Ammon's horn (tissue), 1 donor: Measurements from ENCODE around the gene TRIM32.

Experiments used
- DNase-seq: peaks from one replicate; pipeline ENCODE4 v3.0.0-alpha.2; 2016; ENCODE audit warnings: low spot score

The TRIM32 gene

DNA sequence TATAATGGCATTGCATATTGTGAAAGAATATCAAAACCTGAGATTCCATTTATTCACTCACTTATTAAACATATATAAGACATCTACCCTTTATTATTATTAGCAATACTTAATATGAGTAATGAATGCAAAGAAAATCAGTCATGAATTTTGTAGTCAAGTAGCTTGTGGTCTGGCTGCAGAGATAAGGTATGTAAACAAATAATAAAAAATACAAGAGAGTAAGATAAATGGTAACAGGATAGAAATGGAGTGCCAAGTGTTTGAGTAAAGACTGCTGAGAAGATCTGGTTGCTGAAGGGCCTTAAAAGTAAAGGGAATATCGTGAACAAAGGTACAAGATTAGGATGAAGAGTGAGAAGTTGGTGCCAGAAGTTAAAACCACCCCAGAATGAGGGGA, 18.4 kb downstream of the TRIM32 start:
- DNase-seq: no peak

DNA sequence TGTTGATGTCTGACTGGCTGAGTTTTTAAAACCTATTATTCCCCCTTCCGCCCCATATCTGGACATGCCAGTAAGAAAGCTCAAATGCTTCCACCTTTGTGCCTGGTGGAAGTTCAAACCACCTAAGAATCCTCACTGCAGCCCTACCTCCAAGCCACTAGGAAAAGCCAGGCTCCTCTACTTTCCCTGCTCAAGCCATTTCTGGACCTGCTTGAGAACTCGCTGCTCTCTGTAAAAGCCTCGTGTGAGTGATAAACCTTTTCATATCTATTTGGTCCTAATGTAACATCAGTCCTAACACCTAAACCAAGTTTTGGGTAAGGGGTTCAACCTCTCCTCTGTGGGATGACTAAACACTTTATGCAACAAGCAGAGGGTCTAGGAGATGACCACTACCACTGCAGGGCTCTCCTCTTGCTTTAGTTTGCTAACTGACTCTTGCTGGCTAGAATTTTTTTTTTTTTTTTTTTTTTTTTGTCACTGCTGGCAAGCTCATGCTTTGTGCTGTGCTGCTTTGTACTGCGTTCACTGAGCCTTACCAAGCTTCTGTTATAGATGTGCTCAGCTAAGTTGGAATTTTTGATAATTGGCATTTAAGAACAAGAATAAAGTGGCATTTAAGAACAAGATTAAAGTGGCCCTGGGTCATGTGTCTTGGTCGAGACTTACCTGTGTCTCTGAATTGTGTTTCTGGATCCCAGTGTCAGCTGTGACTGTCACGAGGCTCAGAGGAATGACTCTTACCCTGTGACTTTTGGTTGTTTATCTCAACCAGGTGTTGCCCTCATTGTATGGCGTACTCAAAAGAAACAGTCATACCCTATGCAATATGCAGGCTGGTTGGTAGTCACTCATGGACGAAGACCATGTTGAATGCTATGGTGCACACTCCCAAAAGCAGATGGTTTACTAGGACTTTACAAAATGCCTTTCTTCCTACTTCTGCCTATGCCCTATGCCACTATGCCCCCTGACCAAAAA, 19.5 kb downstream of the TRIM32 start:
- no peak for DNase-seq

DNA sequence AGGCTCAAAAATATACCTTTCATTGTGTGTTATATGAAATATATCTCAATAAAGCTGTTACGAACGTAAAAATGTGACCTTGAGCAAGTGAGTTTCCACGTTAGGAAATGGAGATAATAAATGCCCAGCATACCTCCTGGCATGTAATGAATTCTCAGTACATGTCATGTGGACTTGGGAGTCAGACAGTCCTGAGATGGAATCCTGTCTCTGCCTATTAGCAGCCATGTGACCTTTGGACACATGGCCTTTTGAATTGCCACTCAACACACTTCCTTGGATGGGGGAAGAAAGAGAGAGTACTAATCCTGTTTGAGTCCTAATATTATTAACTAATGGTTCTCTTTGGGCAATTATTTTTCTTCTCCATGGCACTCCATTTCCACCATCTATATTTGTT, 25.7 kb downstream of the TRIM32 start:
- DNase-seq: no peak

DNA sequence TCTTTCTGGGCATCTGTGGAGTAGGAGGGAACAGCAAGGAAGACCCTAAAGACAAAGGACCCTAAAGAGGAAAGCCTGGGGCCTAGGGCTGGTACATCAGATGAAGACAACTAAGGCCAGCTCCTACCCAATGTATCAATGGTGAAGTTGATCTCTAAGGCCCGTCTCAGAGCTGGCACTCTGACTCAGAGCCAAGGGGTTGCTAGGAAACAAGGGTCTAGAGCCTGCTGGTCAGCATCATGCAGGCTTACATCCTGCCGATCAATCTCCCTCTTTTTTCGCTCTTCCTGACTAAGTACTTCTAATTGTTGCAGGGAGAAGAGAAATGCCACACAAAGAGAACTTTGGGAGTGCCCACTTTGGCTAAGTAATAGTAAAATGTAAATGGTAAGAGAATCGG, 26.2 kb downstream of the TRIM32 start:
- DNase-seq: no peak

DNA sequence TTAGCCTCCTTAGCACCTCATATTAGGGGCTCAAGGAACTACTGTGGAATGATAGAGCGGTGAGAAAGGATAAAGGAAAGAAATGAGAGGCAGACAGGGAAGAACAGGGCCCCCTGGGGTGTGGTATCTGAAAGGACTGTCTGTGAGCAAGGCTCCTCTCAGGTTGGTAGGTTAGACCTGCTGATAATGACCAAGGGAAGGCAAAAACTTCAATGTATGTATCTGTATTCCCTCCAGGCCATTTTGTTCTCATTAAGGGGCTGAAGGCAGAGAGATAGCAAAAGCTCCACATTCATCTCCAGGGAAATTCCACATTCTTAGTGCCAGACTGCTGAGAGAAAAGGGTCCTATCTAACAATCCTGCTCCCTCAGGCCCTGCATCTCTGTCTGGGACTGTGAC, 28.6 kb downstream of the TRIM32 start:
- no peak for DNase-seq

DNA sequence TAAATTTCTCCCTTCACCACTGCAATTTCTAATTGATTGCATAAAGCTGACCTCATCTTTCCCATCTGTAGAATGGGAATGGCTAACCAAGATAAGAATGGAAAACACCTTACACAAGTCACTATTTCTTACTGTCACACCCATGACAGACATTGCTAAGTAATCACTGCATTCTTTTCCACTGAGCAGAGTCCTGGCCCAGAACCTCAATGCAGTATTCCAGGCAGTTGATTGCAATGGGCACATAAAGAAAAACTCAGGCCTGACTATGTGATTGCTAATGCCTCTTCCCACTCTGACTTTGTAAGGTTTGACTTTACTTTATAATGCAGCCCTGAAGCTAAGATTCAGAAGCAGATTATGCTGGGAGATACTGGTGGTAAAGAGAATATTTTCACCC, 29.3 kb downstream of the TRIM32 start:
- DNase-seq: no peak

DNA sequence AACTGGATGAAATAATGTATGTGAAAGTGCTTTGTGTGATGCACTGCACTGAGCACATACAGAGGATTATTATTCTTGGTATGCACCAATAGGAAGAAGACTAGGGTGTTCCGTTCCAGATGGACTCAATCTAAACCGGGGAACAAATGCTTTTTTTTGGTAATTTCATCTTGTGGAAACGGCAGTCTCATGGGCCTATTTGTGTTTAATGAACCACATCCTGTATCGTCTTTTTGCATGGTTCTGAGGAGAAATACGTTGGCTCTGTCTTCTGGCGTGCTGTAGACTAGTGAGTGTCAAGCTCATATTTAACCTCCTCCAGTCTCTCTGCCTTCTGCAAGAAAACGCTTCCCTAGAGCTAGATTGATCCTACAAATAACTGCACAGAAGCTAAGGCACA, 30.0 kb downstream of the TRIM32 start:
- DNase-seq: no peak

DNA sequence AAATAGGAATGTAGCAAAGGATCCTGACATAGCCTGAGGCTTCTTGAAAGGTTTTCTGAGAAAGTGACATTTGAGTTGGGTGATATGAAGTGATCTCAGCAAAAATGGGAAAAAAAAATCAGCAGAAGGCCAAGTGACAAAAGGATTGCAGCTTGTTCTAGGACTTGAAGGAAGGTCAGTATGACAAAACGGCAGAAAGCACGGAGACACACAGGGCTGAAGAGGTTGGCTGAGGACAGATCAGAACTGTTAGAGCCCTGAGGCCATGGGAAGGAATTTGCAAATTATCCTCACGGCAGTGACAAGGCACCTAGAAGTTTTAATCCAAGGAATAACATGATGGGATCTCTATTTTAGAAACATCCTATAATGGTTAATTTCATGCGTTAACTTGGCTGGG, 31.0 kb downstream of the TRIM32 start:
- DNase-seq: no peak

DNA sequence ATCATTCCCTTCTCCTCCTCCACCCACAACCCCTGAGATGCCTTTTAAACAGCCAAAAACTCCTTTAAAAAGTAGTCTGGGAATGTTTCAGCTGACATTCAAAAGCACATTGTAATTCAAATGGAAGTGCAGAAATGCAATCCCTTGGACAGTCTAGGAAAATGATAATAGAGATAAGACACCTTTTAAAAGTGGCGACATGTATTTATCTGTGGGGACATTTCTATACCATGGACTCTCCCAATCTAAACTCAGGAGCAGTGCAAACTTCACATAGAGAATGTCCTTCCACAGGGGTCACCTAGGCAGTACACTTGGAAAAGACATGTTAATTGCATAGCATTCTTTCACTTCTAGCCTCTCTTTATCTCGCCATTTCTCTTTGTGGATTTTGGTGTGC, 33.0 kb downstream of the TRIM32 start:
- no peak for DNase-seq

DNA sequence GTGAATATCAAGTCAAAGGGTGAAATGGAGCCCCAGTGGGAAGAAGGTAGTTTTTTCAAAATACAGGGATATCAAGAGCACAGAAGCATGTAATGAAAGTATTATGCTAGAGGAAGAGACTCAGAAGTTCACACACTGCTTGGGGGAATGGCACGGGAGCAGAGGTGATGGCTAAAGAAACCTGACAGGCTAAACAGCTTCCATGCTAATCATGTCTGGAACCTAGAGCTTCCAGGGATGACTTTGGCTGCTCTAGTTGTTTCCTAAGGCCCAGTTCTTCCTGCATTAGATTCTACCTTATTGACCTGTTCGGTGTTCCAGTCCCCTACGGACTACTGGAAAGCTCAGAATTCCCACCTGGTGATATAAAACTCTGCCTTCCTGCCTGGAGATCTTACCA, 34.3 kb downstream of the TRIM32 start:
- no peak for DNase-seq

DNA sequence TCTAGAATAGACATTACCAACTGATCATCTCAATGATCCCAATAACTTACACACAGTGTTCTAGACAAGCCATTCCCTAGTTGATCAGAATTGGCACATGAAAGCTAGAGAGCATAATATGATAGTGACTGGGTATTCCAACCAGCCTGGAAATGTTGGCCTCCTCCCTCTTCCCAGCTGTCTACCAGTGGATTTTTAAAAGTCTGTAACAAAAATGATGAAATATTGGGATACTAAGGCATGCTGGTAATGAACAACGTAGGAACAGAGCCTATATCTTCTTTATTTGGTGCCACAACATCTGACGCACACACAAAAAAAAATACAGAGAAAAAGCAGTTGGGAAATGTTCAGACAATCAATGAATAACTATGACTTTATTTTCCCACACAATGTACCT, 34.8 kb downstream of the TRIM32 start:
- DNase-seq: peak; percentile 23

DNA sequence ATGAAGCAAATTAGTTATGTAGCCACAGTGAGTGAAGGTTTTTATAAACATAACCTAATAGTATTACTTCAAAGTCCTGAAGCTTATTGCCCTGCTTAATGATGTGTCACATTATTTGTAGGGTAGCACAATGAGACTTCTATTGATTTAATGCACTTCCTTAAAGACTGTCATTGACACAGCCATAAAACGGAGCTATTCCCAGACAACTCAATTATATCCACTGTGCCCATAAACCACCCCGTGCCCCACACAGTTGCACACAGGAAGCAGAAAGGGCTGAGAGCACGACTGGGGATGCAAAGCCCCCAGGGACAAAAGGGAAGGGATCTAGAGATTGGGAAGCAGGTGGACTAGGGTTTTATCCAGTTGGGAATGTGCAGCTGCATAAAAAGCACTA, 37.0 kb downstream of the TRIM32 start:
- no peak for DNase-seq

DNA sequence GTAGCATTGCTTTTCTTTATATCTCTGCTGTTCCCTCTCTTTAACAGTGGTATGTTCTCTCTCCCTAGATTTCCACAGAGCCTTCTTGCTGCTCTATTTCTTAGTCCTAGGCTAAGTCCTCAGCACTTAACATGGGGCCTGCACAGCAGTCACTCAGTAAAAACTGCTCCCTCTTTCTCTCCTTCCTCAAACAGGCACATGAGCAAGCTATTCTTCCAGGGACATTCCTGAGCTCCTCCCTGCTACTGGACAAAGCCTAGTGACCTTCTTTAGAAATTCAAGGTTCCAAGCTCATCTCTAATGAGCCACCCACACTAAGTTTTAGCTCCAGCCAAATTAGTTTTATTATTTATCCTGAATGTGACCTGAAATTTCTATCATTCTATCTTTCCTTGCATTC, 39.5 kb downstream of the TRIM32 start:
- no peak for DNase-seq

DNA sequence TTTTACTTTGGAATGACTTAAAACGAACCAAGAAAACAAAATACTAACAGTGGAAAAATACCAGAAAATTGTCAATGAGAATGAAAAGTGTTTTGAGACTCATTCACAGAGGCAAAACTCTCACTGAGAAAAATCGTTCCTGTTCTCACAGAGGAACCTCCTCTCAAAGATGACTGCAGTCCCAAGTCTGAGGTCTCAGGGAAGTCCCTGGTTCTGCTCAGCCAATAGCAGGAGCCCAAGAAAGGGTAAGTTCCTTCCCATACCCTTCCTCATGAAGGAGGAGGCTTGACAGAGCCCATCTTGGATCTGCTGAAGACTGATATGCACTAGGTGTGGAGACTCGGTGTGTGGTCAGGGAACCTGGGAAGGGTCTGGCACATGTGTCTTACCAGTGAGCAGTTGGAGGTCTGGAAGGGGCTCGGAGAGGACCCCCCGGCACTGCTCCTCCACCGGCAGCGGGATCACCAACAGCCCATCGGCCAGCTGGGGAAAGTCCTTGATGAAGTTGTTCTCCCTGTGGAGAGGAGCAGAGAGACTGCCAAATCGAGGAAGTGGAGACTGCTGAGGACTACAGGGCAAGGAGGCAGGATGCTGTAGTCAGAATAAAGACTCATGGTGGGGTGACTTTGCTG, 46.0 kb downstream of the TRIM32 start:
- no peak for DNase-seq

DNA sequence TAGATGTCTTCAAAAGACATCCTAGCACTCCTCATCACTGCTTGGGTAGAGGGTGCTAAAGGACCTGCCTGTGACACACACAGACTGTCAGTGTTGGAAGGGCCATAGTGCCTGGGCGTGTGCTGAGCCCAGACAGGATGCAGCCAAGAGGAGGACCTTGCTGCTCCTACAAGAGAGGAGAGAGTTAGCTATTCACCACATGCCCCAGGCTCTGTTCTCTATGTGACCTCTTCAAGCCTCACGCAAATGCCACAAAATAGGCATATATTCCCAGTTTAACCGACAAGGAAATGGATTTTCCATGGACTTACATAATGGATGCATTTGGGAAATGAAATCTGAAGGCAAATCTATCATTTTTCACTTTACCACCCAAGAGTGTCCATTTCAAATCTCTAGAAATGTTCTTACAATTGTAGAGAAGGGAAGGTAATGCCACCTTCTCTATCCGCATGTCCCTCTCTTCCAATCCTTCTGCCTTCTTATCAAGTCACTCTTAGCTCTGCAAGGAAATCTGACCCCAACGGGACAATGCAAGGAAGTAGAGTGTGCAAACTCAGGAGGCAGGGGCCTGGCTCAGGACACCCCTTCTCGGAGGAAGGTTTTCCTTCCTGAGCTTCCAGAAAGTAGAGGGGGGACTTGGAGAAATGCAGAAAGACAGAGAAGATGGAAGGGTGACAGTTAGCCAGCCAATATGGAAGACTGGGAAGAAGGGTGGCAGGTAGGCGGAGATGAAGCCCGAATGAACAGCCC, 49.5 kb downstream of the TRIM32 start:
- no peak for DNase-seq

DNA sequence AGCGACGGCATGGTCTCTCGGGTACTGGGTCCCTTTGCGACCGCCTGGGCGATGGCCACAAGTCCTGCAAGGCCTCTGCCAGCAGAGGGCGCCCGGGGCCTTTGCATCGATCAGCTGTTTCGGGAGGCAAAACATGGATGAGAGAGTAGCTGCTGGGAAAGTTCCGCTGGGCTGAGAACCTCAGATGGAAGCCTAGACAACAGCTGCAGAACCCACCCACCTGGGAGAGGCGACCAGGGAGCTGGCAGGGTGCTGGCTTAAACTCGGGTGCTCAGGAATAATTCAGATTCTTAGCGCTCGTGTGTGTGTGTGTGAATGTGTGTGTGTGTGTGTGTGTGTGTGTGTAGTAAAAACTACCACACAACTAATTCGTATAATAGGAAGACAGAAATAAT, 50.0 kb downstream of the TRIM32 start:
- DNase-seq: peak; percentile 84

DNA sequence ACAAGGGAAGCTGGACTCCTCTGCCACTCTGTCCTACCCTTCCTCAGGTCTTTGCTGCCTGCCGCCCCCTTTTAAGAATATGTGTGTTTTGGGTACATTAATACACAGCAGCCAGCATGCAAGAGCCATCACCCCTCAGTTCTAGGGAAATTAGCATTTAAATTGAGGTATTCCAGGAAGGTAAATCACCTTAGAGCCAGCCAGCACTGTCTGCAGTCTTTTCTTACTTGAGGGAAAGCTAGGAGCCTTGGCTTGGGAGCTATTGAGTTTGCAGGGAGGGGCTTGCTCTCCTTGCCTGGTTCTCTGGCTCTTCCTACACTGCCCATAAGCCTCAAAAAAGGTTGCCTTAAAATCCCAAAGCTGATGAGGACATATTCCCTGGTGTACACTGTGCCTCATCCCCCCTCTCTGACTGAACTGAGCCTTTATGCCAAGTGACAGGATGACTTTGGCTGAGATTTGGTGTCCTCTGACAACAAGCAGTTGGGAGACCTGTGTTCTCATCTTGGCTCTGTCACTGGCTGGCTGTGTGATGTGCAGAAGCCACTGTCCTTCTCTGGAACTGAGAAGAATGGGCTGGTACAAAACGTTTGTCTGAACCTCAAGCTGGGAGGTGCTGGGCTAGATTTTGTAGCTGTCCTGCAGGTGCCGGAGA, 54.1 kb downstream of the TRIM32 start:
- no peak for DNase-seq

DNA sequence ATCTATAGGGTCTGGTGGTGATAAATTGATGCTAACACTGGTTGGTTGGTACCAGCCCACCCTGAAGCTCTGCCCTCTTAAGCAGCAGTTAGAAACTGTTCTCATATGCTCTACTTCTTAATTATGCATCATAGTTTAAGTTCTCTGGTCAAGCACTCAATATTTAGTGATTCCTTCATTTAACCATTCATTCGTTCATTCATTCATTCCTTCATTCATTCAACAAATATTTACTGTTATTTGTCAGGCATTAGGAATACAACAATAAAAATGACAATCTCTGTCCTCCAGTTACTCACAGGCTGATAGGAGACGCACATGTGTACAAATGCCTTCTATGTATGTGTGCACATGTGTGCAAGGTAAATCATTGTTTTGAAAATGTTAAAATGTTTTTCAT, 54.6 kb downstream of the TRIM32 start:
- no peak for DNase-seq

DNA sequence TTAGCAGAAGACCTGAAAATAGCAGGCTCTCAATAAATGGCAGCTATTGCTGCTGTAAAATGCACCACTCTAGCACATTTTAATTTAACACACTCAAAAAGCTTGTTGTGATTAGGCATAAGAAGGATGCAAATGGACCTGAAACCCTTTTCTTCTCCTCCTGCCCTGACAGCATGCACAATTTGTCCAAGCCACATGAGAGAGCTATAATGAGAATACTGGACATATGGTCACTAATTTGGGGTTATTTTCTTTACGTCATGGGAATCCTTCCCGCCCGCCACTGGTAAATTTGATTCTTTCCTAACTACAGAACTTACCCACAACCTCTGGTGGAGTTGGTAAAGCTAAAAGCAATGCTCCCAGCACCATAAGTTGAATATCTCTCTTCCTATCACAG, 62.1 kb downstream of the TRIM32 start:
- DNase-seq: no peak

DNA sequence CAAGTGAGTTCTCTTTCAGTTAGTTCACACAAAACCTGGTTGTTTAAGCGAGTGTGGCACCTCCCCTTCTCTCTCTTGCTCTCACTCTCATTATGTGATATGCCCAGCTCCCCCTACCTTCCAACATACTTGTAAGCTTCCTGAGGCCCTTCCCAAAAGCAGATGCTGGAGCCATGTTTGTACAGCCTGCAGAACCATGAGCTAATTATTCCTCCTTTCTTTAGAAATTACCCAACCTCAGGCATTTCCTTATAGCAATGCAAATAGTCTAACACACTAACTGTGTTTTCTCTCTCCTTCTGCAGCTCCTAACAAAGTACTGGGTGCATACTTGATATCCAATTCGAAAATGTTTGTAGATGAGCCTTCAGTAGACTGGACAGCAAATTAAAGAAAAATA, 62.7 kb downstream of the TRIM32 start:
- DNase-seq: no peak

DNA sequence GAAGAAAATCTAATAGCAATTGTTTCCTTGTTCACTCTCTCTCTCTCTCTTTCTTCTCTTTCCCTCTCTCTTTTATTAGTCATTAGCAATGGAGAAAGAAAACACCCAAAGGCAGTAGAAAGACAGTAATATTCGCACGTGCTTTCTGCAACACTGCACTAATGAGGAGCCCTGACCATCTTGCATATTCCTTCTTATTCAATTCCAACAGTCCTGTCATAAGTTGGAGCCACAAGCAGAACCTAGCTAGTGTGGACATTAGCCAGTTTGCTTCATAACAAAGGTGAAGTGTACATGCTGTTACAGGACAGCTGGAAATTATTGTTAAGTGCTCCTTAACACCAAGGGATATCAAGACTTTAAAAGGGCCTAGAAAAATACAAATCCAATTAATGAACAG, 63.4 kb downstream of the TRIM32 start:
- no peak for DNase-seq
